ENCODE data around the gene ANKRD33B. TPM values are rescaled to one million over a fixed set of nuclear protein-coding genes. Genes with fewer than 3 reads are reported as not detected.
"Not testable (repeated sequence)": the region's sequence is repeated elsewhere in the genome, so short reads cannot be mapped to it uniquely, and the experiment has no call there.

The ANKRD33B gene
- total and polyA plus RNA-seq, 2 donors from 2014 or later, result 4.8 to 20.3 TPM

DNA sequence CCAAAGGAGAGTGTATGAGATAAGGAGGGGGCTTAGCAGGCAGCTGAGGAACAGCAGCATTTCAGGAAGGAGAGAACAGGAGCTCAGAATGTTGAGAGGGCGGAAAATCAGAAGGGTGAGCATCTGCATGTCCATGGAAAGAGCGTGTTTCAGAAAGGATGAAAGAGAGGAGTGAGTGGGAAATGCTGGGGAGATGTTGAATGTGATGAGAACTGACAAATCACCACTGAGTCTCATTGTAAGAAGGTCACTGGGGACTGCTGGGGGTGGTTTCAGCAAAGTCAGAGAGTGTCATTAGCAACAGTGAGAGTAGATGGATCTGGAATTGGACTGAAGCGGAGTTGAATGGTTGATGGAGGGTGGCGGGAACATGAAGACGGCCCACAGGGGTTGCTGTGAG lies 65.8 kb downstream of the ANKRD33B start:
- H3K27ac ChIP-seq (ENCODE audit: low read depth in 2 of 2, low read length in 2 of 2), result no peak overlapping the region
- H3K4me3 ChIP-seq (ENCODE audit: low read length in 3 of 3), result no peak overlapping the region
- no peaks in the 10 kb centered on the region for H3K36me3 ChIP-seq (ENCODE audit: control insufficient read depth in 2 of 3, insufficient read depth in 3 of 3, low read length in 3 of 3)
- DNase-seq (no peak), FAIRE-seq (no peak)
- H3K9ac ChIP-seq (ENCODE audit: low read length in 3 of 3), result no peak overlapping the region
- no peaks in the 10 kb centered on the region for H3K9me3 ChIP-seq (ENCODE audit: control insufficient read depth in 2 of 3, insufficient read depth in 1 of 3, low read length in 3 of 3)
- intact Hi-C loops (cut with DNase I), result loop anchor here (5.0 to 10.0 kb wide), 2 partner anchors 172 to 345 kb away; no protein-coding TSS in a partner anchor
- H3K27me3 ChIP-seq (ENCODE audit: control insufficient read depth, insufficient read depth, low read length), result no peaks in the 10 kb centered on the region
- TF ChIP-seq CTCF (IDR thresholded peaks at IDR 0.05; ENCODE audit: borderline replicate concordance, extremely low read depth, insufficient read depth), result no peak
- peaks cover 0 to 5% (median 4%) of the 10 kb centered on the region in 3 donors for H3K4me1 ChIP-seq (ENCODE audit: control insufficient read depth in 2 of 3, insufficient read depth in 2 of 3, low read depth in 1 of 3, low read length in 3 of 3)

DNA sequence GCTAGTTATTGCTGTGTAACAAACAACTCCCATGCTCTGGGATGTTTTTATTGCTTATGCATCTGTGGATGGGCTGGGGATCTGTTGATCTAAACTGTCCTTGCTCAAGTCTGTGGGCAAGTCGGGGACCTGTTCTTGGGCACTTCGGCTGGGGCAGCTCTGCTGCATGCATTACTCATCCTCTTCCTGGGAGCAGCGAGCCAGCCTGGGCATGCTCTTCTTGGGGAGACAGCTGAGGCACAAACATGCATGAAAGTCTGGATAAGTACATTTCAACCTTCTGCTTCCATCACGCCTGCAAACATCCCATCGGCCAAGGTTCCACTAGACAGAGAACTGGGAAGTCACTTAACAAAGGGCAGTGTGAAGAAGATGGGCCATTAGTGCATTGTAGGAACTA lies 66.3 kb downstream of the ANKRD33B start:
- Histone ChIP-seq H3K4me3 (ENCODE audit: low read length in 3 of 3) (no peak overlapping the region), H3K27ac (ENCODE audit: low read depth in 2 of 2, low read length in 2 of 2) (no peak overlapping the region), H3K27me3 (ENCODE audit: control insufficient read depth, insufficient read depth, low read length) (no peaks in the 10 kb centered on the region), H3K4me1 (ENCODE audit: control insufficient read depth in 2 of 3, insufficient read depth in 2 of 3, low read depth in 1 of 3, low read length in 3 of 3) (peaks cover 0 to 5% (median 4%) of the 10 kb centered on the region in 3 donors), H3K9me3 (ENCODE audit: control insufficient read depth in 2 of 3, insufficient read depth in 1 of 3, low read length in 3 of 3) (no peaks in the 10 kb centered on the region), H3K9ac (ENCODE audit: low read length in 3 of 3) (no peak overlapping the region), H3K36me3 (ENCODE audit: control insufficient read depth in 2 of 3, insufficient read depth in 3 of 3, low read length in 3 of 3) (no peaks in the 10 kb centered on the region)
- FAIRE-seq, result no peak
- no peak for DNase-seq
- TF ChIP-seq CTCF (IDR thresholded peaks at IDR 0.05; ENCODE audit: borderline replicate concordance, extremely low read depth, insufficient read depth), result no peak
- intact Hi-C loops (cut with DNase I), result no loop called here

GRCh38 chr5:10630744-10631143 lies 66.9 kb downstream of the ANKRD33B start:
- not testable (repeated sequence) for DNase-seq

DNA sequence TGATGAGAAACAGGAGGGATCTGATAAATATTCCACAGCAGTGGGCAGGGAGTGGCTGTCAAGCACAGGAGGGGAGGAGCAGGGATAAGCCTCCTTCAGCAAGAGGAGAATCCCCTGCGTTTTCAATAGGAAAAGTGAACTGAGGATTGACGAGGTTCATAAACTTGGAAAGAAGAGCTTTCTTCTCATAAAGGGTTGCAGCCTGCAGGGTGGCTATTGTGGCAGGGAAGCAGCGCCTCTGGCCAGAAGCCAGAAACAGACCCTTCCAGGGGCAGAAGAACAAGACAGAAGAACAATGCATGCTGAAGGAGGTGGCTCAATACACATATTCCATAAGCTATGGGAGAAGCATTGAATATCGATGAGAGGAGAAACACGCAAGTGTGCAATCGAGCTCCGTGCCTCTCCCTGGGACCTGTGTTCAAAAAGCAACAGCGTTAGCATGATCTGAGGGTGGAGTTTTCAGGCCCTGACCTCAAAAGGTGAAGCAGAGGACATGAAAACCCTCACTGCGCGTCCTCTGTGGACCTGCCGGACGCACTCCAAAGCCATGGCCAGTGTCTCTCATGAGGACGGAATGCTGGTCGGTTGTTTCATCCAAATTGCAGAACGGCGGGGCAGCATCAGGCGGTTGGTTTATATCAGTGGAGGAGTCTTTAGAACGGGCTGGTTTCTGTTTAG lies 67.6 kb downstream of the ANKRD33B start:
- intact Hi-C loops (cut with DNase I), result no loop called here

More at GRCh38 chr5:10630744-10631143, 66.9 kb downstream of the ANKRD33B start:
- H3K27me3 ChIP-seq (ENCODE audit: control insufficient read depth, insufficient read depth, low read length); H3K9me3 ChIP-seq (ENCODE audit: control insufficient read depth in 2 of 3, insufficient read depth in 1 of 3, low read length in 3 of 3); H3K36me3 ChIP-seq (ENCODE audit: control insufficient read depth in 2 of 3, insufficient read depth in 3 of 3, low read length in 3 of 3); H3K9ac ChIP-seq (ENCODE audit: low read length in 3 of 3); H3K4me3 ChIP-seq (ENCODE audit: low read length in 3 of 3); H3K27ac ChIP-seq (ENCODE audit: low read depth in 2 of 2, low read length in 2 of 2); H3K4me1 ChIP-seq (ENCODE audit: control insufficient read depth in 2 of 3, insufficient read depth in 2 of 3, low read depth in 1 of 3, low read length in 3 of 3); intact Hi-C loops (cut with DNase I); FAIRE-seq: not testable (repeated sequence)

More for the DNA sequence above, 67.6 kb downstream of the ANKRD33B start:
- Histone ChIP-seq H3K27me3 (ENCODE audit: control insufficient read depth, insufficient read depth, low read length) (no peaks in the 10 kb centered on the region), H3K4me1 (ENCODE audit: control insufficient read depth in 2 of 3, insufficient read depth in 2 of 3, low read depth in 1 of 3, low read length in 3 of 3) (peaks cover 0 to 5% (median 4%) of the 10 kb centered on the region in 3 donors), H3K9ac (ENCODE audit: low read length in 3 of 3) (no peak overlapping the region), H3K4me3 (ENCODE audit: low read length in 3 of 3) (no peak overlapping the region), H3K27ac (ENCODE audit: low read depth in 2 of 2, low read length in 2 of 2) (no peak overlapping the region), H3K9me3 (ENCODE audit: control insufficient read depth in 2 of 3, insufficient read depth in 1 of 3, low read length in 3 of 3) (no peaks in the 10 kb centered on the region), H3K36me3 (ENCODE audit: control insufficient read depth in 2 of 3, insufficient read depth in 3 of 3, low read length in 3 of 3) (no peaks in the 10 kb centered on the region)
- DNase-seq, result peak in 1 of 5 donors; percentile 61
- FAIRE-seq, result no peak
- TF ChIP-seq CTCF (IDR thresholded peaks at IDR 0.05; ENCODE audit: borderline replicate concordance, extremely low read depth, insufficient read depth), result no peak
